ENCODE data around the gene CORO1C. TPM values are rescaled to one million over a fixed set of nuclear protein-coding genes. Genes with fewer than 3 reads are reported as not detected.

The CORO1C gene
- total and polyA plus RNA-seq, 4 donors = 23.2 to 58.6 (median 41.9) TPM

GRCh38 chr12:108642899-108643654, 88.2 kb downstream of the CORO1C start:
- no peak overlapping the region for H3K4me3 ChIP-seq (ENCODE audit: low read depth in 1 of 3, low read length in 3 of 3)
- WGBS = 96% methylated on average over 1 of the region's 1 CpG
- H3K4me1 ChIP-seq (ENCODE audit: control insufficient read depth in 4 of 4, insufficient read depth in 4 of 4, low read length in 3 of 4) = peaks cover 0 to 14% (median 3%) of the 10 kb centered on the region in 4 donors
- TF ChIP-seq, protein P1, sequence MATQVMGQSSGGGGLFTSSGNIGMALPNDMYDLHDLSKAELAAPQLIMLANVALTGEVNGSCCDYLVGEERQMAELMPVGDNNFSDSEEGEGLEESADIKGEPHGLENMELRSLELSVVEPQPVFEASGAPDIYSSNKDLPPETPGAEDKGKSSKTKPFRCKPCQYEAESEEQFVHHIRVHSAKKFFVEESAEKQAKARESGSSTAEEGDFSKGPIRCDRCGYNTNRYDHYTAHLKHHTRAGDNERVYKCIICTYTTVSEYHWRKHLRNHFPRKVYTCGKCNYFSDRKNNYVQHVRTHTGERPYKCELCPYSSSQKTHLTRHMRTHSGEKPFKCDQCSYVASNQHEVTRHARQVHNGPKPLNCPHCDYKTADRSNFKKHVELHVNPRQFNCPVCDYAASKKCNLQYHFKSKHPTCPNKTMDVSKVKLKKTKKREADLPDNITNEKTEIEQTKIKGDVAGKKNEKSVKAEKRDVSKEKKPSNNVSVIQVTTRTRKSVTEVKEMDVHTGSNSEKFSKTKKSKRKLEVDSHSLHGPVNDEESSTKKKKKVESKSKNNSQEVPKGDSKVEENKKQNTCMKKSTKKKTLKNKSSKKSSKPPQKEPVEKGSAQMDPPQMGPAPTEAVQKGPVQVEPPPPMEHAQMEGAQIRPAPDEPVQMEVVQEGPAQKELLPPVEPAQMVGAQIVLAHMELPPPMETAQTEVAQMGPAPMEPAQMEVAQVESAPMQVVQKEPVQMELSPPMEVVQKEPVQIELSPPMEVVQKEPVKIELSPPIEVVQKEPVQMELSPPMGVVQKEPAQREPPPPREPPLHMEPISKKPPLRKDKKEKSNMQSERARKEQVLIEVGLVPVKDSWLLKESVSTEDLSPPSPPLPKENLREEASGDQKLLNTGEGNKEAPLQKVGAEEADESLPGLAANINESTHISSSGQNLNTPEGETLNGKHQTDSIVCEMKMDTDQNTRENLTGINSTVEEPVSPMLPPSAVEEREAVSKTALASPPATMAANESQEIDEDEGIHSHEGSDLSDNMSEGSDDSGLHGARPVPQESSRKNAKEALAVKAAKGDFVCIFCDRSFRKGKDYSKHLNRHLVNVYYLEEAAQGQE (IDR thresholded peaks at IDR 0.05) = no peak
- H3K9ac ChIP-seq (ENCODE audit: low read depth in 1 of 2, low read length in 2 of 2) = no peak overlapping the region
- no peaks in the 10 kb centered on the region for H3K27me3 ChIP-seq (ENCODE audit: control insufficient read depth in 4 of 4, insufficient read depth in 4 of 4, low read length in 3 of 4)
- no peak overlapping the region for H3K27ac ChIP-seq (ENCODE audit: low read depth in 1 of 2, low read length in 2 of 2)
- H3K36me3 ChIP-seq (ENCODE audit: control insufficient read depth in 4 of 4, insufficient read depth in 3 of 4, low read depth in 1 of 4, low read length in 3 of 4) = peaks cover 0 to 16% (median 3%) of the 10 kb centered on the region in 4 donors
- DNase-seq (ENCODE audit: low spot score) = no peak
- H3K9me3 ChIP-seq (ENCODE audit: control insufficient read depth in 4 of 4, low read length in 3 of 4) = no peaks in the 10 kb centered on the region

GRCh38 chr12:108642269-108642870, 88.9 kb downstream of the CORO1C start:
- Histone ChIP-seq H3K4me1 (ENCODE audit: control insufficient read depth in 4 of 4, insufficient read depth in 4 of 4, low read length in 3 of 4) (peaks cover 0 to 14% (median 3%) of the 10 kb centered on the region in 4 donors), H3K36me3 (ENCODE audit: control insufficient read depth in 4 of 4, insufficient read depth in 3 of 4, low read depth in 1 of 4, low read length in 3 of 4) (peaks cover 0 to 14% (median 3%) of the 10 kb centered on the region in 4 donors), H3K9me3 (ENCODE audit: control insufficient read depth in 4 of 4, low read length in 3 of 4) (no peaks in the 10 kb centered on the region), H3K27me3 (ENCODE audit: control insufficient read depth in 4 of 4, insufficient read depth in 4 of 4, low read length in 3 of 4) (no peaks in the 10 kb centered on the region), H3K9ac (ENCODE audit: low read depth in 1 of 2, low read length in 2 of 2) (no peak overlapping the region), H3K27ac (ENCODE audit: low read depth in 1 of 2, low read length in 2 of 2) (no peak overlapping the region), H3K4me3 (ENCODE audit: low read depth in 1 of 3, low read length in 3 of 3) (no peak overlapping the region)
- no peak for TF ChIP-seq RAD21 (IDR thresholded peaks at IDR 0.05)
- TF ChIP-seq, protein P2, sequence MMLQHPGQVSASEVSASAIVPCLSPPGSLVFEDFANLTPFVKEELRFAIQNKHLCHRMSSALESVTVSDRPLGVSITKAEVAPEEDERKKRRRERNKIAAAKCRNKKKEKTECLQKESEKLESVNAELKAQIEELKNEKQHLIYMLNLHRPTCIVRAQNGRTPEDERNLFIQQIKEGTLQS (IDR thresholded peaks at IDR 0.05) = no peak
- no peak for TF ChIP-seq FOXA1 (IDR thresholded peaks at IDR 0.05)
- no peak for TF ChIP-seq SP1 (IDR thresholded peaks at IDR 0.05)
- no peak for TF ChIP-seq JUND (IDR thresholded peaks at IDR 0.05)
- no peak for TF ChIP-seq EGR1 (IDR thresholded peaks at IDR 0.05; ENCODE audit: low read depth in 2 of 2)
- no peak for TF ChIP-seq HNF4G (IDR thresholded peaks at IDR 0.05)
- TF ChIP-seq, protein P3, sequence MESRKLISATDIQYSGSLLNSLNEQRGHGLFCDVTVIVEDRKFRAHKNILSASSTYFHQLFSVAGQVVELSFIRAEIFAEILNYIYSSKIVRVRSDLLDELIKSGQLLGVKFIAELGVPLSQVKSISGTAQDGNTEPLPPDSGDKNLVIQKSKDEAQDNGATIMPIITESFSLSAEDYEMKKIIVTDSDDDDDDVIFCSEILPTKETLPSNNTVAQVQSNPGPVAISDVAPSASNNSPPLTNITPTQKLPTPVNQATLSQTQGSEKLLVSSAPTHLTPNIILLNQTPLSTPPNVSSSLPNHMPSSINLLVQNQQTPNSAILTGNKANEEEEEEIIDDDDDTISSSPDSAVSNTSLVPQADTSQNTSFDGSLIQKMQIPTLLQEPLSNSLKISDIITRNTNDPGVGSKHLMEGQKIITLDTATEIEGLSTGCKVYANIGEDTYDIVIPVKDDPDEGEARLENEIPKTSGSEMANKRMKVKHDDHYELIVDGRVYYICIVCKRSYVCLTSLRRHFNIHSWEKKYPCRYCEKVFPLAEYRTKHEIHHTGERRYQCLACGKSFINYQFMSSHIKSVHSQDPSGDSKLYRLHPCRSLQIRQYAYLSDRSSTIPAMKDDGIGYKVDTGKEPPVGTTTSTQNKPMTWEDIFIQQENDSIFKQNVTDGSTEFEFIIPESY (IDR thresholded peaks at IDR 0.05) = no peak
- TF ChIP-seq TAF1 (conservative IDR thresholded peaks at IDR 0.05) = no peak
- TF ChIP-seq, protein P4, sequence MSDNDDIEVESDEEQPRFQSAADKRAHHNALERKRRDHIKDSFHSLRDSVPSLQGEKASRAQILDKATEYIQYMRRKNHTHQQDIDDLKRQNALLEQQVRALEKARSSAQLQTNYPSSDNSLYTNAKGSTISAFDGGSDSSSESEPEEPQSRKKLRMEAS (IDR thresholded peaks at IDR 0.05) = no peak
- TF ChIP-seq RXRA (IDR thresholded peaks at IDR 0.05) = no peak
- TF ChIP-seq HNF4A (conservative IDR thresholded peaks at IDR 0.05) = no peak
- TF ChIP-seq, protein P1 (IDR thresholded peaks at IDR 0.05) = no peak
- no peak for TF ChIP-seq NR2F2 (IDR thresholded peaks at IDR 0.05)
- WGBS = 88% methylated on average over 16 of the region's 16 CpGs
- no peak for DNase-seq (ENCODE audit: low spot score)

Measured in liver (tissue), 9 donors.